HepG2 (cell line): Measurements from ENCODE around the gene SUSD2.

Experiments
- ADNP ChIP-seq: sonication (generic); formaldehyde crosslinking; IDR thresholded peaks from 2 replicates; pipeline ENCODE4 v1.4.0; 2020; ENCODE audit warnings: missing genetic modification reagents
- ATF2 ChIP-seq: sonication (generic); formaldehyde crosslinking; IDR thresholded peaks from 2 replicates; pipeline ENCODE4 v1.4.0; 2020; ENCODE audit warnings: missing genetic modification reagents
- ATF7 ChIP-seq, 2 experiments: fragments of 450-650 bp in 1 of 2; sonication (generic) in 1 of 2; formaldehyde crosslinking in 1 of 2; IDR thresholded peaks; 2 replicates each; pipeline versions ENCODE4 v1.4.0 to v1.6.1; 2016 to 2020; ENCODE audit warnings: antibody characterized with exemption in 1 of 2, mild to moderate bottlenecking in 1 of 2, missing genetic modification reagents in 1 of 2
- CTCF ChIP-seq: sonication (generic); formaldehyde crosslinking; IDR thresholded peaks from 2 replicates; pipeline ENCODE4 v1.5.0; 2020; ENCODE audit warnings: mild to moderate bottlenecking, missing genetic modification reagents, moderate library complexity
- EZH2 ChIP-seq: conservative IDR thresholded peaks from 2 replicates; pipeline ENCODE4 v1.6.1; 2012; ENCODE audit warnings: mild to moderate bottlenecking, low read depth, low read length, moderate library complexity
- IKZF4 ChIP-seq: sonication (generic); formaldehyde crosslinking; IDR thresholded peaks from 2 replicates; pipeline ENCODE4 v1.5.1; 2020; ENCODE audit warnings: borderline replicate concordance, mild to moderate bottlenecking, low read depth, missing genetic modification reagents; ENCODE audit errors: not compliant biosample characterization
- NFIB ChIP-seq: sonication (generic); formaldehyde crosslinking; IDR thresholded peaks from 2 replicates; pipeline ENCODE4 v1.9.0; 2021; ENCODE audit warnings: missing genetic modification reagents, mild to moderate bottlenecking, borderline replicate concordance
- SP2 ChIP-seq: sonication (generic); formaldehyde crosslinking; IDR thresholded peaks from 2 replicates; pipeline ENCODE4 v1.5.1; 2020; ENCODE audit warnings: mild to moderate bottlenecking, missing genetic modification reagents
- TFAP4 ChIP-seq: sonication (generic); IDR thresholded peaks from 2 replicates; pipeline ENCODE4 v1.6.1; 2016; ENCODE audit warnings: low read depth, borderline replicate concordance
- ZSCAN29 ChIP-seq: sonication (generic); formaldehyde crosslinking; conservative IDR thresholded peaks from 2 replicates; pipeline ENCODE4 v1.4.0; 2020; ENCODE audit warnings: mild to moderate bottlenecking, missing genetic modification reagents

GRCh38 chr22:24177045-24177444 is 4.2 kb upstream of the SUSD2 start:
- TF ChIP-seq TFAP4 (no peak), CTCF (CRISPR knock-in tag) (no peak), ATF7 (IDR thresholded peaks at IDR 0.05) (no peak), ATF7 (CRISPR knock-in tag; IDR thresholded peaks at IDR 0.05) (no peak), NFIB (CRISPR knock-in tag) (no peak), ZSCAN29 (CRISPR knock-in tag) (no peak), ADNP (CRISPR knock-in tag) (no peak), SP2 (CRISPR knock-in tag) (no peak), ATF2 (CRISPR knock-in tag) (no peak), EZH2 (no peak), IKZF4 (CRISPR knock-in tag) (no peak)
